Measurements from ENCODE around the gene SCPEP1. TPM values are rescaled to one million over a fixed set of nuclear protein-coding genes. Genes with fewer than 3 reads are reported as not detected.

The SCPEP1 gene
- total and polyA plus RNA-seq, 2 of the 13 experiments (the other 11 are each of a cell fraction or from before 2014, with no cell fraction given): 24.3 to 27.3 TPM

DNA sequence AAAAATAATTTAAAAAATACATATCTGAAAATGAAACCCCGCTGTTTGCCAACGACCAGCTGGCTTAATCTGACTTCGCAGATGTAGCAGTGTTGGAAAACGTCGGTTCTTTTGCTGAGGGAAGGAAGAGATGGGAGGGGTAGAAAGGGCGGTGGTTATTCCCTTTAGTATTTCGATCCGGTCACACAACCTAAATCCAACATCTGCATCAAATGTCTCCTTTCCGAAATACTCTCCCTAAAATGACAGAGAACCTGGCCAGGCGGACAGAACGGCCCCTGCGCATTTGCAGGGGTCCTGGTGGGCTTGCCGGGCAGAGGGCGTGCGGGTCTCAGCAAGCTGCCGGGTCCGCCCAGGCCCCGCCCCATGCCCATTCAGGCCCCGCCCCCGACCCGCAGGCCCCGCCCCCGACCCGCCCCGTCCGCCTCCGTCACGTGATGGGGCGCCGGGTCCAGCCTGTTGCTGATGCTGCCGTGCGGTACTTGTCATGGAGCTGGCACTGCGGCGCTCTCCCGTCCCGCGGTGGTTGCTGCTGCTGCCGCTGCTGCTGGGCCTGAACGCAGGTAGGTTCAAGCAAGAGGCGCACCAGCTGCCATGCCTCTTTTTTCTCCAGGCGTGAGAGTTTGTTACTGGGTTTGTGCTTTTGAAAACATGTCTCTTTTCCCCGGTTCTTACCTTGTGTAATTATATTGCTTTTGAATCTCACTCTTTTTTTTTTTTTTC, at the start of gene SCPEP1 (continued):
- TF ChIP-seq MAFK (conservative IDR thresholded peaks at IDR 0.05 in 1 of 2, IDR thresholded peaks at IDR 0.05 in 1 of 2; ENCODE audit: low read length in 2 of 2): no peak
- no peak for TF ChIP-seq RNF2 (conservative IDR thresholded peaks at IDR 0.05; ENCODE audit: low read depth)
- TF ChIP-seq SAP130 (CRISPR knock-in tag; IDR thresholded peaks at IDR 0.05; ENCODE audit: low read depth): peak; percentile 84
- peak; percentile 69; the same call in 1 of the 2 replicates for TF ChIP-seq ZNF782 (CRISPR knock-in tag; IDR thresholded peaks at IDR 0.05; ENCODE audit: borderline replicate concordance)
- no peak for TF ChIP-seq SP5 (CRISPR knock-in tag; IDR thresholded peaks at IDR 0.05; ENCODE audit: borderline replicate concordance, low read depth)
- TF ChIP-seq, protein P1, sequence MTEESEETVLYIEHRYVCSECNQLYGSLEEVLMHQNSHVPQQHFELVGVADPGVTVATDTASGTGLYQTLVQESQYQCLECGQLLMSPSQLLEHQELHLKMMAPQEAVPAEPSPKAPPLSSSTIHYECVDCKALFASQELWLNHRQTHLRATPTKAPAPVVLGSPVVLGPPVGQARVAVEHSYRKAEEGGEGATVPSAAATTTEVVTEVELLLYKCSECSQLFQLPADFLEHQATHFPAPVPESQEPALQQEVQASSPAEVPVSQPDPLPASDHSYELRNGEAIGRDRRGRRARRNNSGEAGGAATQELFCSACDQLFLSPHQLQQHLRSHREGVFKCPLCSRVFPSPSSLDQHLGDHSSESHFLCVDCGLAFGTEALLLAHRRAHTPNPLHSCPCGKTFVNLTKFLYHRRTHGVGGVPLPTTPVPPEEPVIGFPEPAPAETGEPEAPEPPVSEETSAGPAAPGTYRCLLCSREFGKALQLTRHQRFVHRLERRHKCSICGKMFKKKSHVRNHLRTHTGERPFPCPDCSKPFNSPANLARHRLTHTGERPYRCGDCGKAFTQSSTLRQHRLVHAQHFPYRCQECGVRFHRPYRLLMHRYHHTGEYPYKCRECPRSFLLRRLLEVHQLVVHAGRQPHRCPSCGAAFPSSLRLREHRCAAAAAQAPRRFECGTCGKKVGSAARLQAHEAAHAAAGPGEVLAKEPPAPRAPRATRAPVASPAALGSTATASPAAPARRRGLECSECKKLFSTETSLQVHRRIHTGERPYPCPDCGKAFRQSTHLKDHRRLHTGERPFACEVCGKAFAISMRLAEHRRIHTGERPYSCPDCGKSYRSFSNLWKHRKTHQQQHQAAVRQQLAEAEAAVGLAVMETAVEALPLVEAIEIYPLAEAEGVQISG (CRISPR knock-in tag; IDR thresholded peaks at IDR 0.05): peak; percentile 36; the same call in 1 of the 2 replicates
- TF ChIP-seq RAD51 (IDR thresholded peaks at IDR 0.05; ENCODE audit: borderline replicate concordance): peak; percentile 62; the same call in 1 of the 2 replicates
- TF ChIP-seq PHF8 (CRISPR knock-in tag; IDR thresholded peaks at IDR 0.05): peak; percentile 75
- TF ChIP-seq ZNF441 (CRISPR knock-in tag; IDR thresholded peaks at IDR 0.05; ENCODE audit: borderline replicate concordance): 0 out of 2 replicates have a peak, but pooled peaks have one; percentile 40
- 0 out of 2 replicates have a peak, but pooled peaks have one; percentile 15 for TF ChIP-seq ELF1 (CRISPR knock-in tag; IDR thresholded peaks at IDR 0.05)
- TF ChIP-seq, protein P2, sequence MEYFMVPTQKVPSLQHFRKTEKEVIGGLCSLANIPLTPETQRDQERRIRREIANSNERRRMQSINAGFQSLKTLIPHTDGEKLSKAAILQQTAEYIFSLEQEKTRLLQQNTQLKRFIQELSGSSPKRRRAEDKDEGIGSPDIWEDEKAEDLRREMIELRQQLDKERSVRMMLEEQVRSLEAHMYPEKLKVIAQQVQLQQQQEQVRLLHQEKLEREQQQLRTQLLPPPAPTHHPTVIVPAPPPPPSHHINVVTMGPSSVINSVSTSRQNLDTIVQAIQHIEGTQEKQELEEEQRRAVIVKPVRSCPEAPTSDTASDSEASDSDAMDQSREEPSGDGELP (IDR thresholded peaks at IDR 0.05; ENCODE audit: borderline replicate concordance, low read depth): no peak
- no peak for TF ChIP-seq ATM (IDR thresholded peaks at IDR 0.05; ENCODE audit: borderline replicate concordance)
- TF ChIP-seq, protein P3, sequence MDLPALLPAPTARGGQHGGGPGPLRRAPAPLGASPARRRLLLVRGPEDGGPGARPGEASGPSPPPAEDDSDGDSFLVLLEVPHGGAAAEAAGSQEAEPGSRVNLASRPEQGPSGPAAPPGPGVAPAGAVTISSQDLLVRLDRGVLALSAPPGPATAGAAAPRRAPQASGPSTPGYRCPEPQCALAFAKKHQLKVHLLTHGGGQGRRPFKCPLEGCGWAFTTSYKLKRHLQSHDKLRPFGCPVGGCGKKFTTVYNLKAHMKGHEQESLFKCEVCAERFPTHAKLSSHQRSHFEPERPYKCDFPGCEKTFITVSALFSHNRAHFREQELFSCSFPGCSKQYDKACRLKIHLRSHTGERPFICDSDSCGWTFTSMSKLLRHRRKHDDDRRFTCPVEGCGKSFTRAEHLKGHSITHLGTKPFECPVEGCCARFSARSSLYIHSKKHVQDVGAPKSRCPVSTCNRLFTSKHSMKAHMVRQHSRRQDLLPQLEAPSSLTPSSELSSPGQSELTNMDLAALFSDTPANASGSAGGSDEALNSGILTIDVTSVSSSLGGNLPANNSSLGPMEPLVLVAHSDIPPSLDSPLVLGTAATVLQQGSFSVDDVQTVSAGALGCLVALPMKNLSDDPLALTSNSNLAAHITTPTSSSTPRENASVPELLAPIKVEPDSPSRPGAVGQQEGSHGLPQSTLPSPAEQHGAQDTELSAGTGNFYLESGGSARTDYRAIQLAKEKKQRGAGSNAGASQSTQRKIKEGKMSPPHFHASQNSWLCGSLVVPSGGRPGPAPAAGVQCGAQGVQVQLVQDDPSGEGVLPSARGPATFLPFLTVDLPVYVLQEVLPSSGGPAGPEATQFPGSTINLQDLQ (CRISPR knock-in tag; IDR thresholded peaks at IDR 0.05): no peak
- no peak for TF ChIP-seq LCORL (IDR thresholded peaks at IDR 0.05)
- peak; percentile 53 for TF ChIP-seq LCORL (CRISPR knock-in tag; IDR thresholded peaks at IDR 0.05)
- no peak for TF ChIP-seq EZH2 (conservative IDR thresholded peaks at IDR 0.05; ENCODE audit: low read depth, low read length)
- no peak for TF ChIP-seq ZNF552 (CRISPR knock-in tag; IDR thresholded peaks at IDR 0.05; ENCODE audit: borderline replicate concordance)
- peak; percentile 44; the same call in 1 of the 2 replicates for TF ChIP-seq SPEN (CRISPR knock-in tag; IDR thresholded peaks at IDR 0.05; ENCODE audit: low read depth)
- TF ChIP-seq, protein P4, sequence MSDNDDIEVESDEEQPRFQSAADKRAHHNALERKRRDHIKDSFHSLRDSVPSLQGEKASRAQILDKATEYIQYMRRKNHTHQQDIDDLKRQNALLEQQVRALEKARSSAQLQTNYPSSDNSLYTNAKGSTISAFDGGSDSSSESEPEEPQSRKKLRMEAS (IDR thresholded peaks at IDR 0.05): peak; percentile 17; the same call in 1 of the 2 replicates
- no peak for TF ChIP-seq SIX4 (CRISPR knock-in tag; IDR thresholded peaks at IDR 0.05)
- no peak for TF ChIP-seq ZSCAN31 (CRISPR knock-in tag; IDR thresholded peaks at IDR 0.05; ENCODE audit: low read depth)
- no peak for TF ChIP-seq SKI (IDR thresholded peaks at IDR 0.05; ENCODE audit: partially characterized antibody)
- 0 out of 2 replicates have a peak, but pooled peaks have one; percentile 36 for TF ChIP-seq ZNF510 (CRISPR knock-in tag; IDR thresholded peaks at IDR 0.05; ENCODE audit: low read depth)
- TF ChIP-seq SOX13 (IDR thresholded peaks at IDR 0.05): no peak
- TF ChIP-seq SOX13 (CRISPR knock-in tag; conservative IDR thresholded peaks at IDR 0.05 in 1 of 2, IDR thresholded peaks at IDR 0.05 in 1 of 2): 0 out of 4 replicates have a peak, but pooled peaks of 1 of the 2 experiments have one; percentile 28
